Pons (tissue), 1 donor: ENCODE results near the gene SYT6.
A peak's percentile ranks its signal among the peaks of the same experiment; 100 is the strongest.
"Not testable (repeated sequence)": the region's sequence is repeated elsewhere in the genome, so short reads cannot be mapped to it uniquely, and the experiment has no call there.

Experiments used
- DNase-seq: peaks from one replicate; pipeline ENCODE4 v3.0.0-alpha.2; 2016; ENCODE audit warnings: low spot score

Gene SYT6

DNA sequence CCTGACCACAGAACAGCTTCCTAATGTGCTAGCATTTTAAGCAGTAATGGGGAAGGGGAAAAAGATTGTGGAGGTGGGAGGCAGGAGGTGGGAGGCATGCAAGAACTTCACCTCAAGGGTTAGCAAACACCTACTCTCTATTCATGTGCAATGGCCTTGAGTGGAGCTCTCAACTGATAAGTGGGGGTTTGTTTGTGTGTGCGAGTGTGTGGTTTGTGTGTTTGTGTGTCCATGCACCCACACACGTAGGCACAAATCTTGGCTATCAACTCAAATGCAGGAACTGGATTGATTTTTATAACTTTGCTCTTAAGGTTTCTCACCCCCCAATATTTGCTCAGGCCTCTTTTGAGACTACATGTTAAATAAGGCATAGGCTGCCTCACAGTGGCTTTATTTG is 78.6 kb downstream of the SYT6 start:
- no peak for DNase-seq

GRCh38 chr1:114072246-114072645 is 81.4 kb downstream of the SYT6 start:
- DNase-seq: no peak

GRCh38 chr1:114069762-114070161 is 83.9 kb downstream of the SYT6 start:
- not testable (repeated sequence) for DNase-seq

- not testable (repeated sequence) for DNase-seq
Measured at GRCh38 chr1:114068684-114069083, 85.0 kb downstream of the SYT6 start.

DNA sequence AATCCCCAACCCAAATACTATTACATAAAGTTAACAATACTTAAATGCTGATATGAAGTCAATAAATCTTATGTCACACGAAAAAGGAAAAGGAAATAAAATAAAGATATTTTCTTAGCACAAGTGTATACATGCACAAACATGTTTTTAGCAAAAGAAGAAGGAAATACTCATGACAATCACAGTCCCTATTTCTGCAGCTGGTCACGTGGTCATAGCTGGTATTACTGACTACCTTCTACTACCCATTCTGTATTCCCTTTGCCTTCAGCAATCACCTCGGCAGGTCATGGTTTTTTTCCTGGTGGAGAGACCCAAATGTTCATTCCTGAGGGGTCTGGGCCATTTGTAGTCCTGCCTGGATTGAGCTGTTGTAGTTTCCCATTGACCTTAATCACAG is 88.0 kb downstream of the SYT6 start:
- peak; percentile 26 for DNase-seq

DNA sequence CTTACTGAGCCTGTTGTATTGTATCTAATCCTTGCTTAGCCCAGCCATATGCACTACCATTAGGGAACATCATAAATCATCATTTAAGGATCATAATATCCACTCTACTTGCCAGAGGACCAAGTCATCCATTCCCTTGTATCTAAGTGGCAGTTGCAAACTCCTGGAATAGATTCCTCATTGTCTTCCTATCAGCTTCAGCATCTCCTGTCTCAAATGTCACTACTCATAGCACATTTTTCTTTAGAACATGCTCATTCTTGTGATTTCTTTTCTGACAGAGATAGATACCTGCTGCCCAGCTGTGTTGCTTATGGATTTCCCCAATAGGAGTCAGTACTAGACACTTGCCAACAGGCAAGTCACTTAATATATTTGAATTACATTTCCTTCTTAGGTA is 90.1 kb downstream of the SYT6 start:
- DNase-seq: no peak

DNA sequence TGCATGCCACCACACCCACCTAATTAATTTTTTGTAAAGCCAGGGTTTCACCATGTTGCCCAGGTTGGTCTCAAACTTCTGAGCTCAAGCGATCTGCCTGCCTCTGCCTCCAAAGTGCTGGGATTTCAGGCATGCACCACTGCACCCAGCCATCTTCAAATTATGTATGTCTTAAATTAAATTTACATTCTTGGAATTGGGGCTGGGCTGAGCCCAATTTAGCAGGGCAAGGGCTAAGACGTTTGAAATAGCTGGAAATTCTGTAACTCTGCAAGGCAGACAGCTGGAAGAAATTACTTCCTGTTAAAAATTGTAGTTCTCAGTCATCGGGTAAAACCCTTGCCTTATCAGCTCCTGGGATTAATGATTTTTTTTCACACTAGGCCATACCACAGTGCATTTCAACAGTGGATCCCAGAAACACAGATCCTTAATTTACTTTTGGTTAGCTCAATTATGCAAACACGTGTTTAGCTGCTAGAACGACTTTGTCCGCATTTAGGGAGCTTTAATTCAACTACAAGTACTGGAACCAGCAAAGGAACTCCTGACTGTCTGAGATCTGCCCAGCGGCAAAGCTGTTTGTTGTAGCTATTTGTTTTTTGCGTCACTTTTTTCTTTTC is 91.1 kb downstream of the SYT6 start:
- no peak for DNase-seq

- no peak for DNase-seq
Measured at GRCh38 chr1:114061121-114061830, 92.4 kb downstream of the SYT6 start.

GRCh38 chr1:114058236-114058635 is 95.4 kb downstream of the SYT6 start:
- DNase-seq: not testable (repeated sequence)

DNA sequence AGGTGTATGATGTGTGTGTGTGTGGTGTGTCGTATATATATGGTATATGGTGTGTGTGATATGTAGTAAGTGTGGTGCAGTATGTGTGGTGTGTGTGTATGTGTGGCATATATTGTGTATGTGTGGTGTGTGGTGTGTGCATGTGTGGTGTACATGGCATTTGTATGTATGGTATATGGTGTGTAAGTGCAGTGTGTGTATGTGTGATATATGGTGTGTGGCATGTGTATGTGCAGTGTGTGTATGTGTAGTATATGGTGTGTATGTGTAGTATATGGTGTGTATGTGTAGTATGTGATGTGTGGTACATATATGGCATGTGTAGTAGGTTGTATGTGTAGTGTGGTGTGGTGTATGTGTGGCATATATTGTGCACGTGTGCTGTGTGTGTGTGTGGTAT is 99.5 kb downstream of the SYT6 start:
- no peak for DNase-seq

DNA sequence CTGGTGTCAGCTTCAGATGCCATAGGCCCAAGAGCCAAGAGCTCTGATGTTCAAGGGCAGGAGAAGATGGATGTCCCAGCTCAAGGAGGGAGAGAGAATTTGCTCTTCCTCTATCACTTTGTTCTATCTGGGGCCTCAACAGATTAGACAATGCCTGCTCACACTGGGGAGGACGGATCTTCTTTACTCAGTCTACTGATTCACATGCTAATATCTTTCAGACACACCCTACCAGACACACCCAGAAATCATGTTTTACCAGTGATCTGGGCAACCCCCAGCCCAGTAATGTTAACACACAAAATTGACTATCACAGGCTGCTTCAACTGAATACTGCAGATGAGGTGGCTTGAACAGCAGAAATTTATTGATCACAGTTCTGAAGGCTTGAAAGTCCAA is 105.4 kb downstream of the SYT6 start:
- no peak for DNase-seq

DNA sequence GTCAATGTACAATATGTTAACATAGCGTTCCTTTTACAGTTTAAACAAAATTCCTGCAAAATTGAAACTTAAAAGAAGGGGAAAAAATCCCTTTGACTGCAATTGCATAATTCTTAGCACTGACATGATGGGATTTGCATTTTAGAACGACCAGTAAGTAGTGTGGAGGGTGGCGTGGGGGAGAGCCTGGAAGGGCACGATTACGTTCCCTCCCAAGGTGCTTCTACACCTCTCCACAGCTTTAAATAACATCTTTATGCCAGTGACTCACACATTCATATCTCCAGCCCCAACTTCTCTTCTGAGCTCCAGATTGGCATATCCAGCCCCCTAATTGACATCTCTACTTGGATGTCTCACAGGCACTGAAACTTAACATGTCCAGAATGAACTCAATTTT is 110.1 kb downstream of the SYT6 start:
- DNase-seq: no peak

- no peak for DNase-seq
Measured at GRCh38 chr1:114043054-114043453, 110.6 kb downstream of the SYT6 start.

GRCh38 chr1:114040273-114041015 is 113.2 kb downstream of the SYT6 start:
- peak; percentile 68 for DNase-seq
